HepG2 (cell line): ENCODE measurements around the gene ORC2. TPM values are rescaled to one million over a fixed set of nuclear protein-coding genes. Genes with fewer than 3 reads are reported as not detected.

Experiments used
- ARNT ChIP-seq: fragments of 450-650 bp; IDR thresholded peaks from 2 replicates; pipeline ENCODE4 v1.6.1; 2017
- ATF7-NPFF ChIP-seq: sonication (generic); formaldehyde crosslinking; IDR thresholded peaks from 2 replicates; pipeline ENCODE4 v1.8.1; 2023; ENCODE audit warnings: mild to moderate bottlenecking, low read depth, missing genetic modification reagents, moderate library complexity
- HINFP ChIP-seq: sonication (generic); formaldehyde crosslinking; IDR thresholded peaks from 2 replicates; pipeline ENCODE4 v1.4.0; 2020; ENCODE audit warnings: low read depth, mild to moderate bottlenecking, missing genetic modification reagents
- LRRFIP1 ChIP-seq: sonication (generic); formaldehyde crosslinking; conservative IDR thresholded peaks from 2 replicates; pipeline ENCODE4 v1.4.0; 2020; ENCODE audit warnings: missing genetic modification reagents
- MAF1 ChIP-seq: sonication (generic); formaldehyde crosslinking; IDR thresholded peaks from 2 replicates; pipeline ENCODE4 v1.5.0; 2020; ENCODE audit warnings: missing genetic modification reagents, borderline replicate concordance
- NFIB ChIP-seq: sonication (generic); formaldehyde crosslinking; IDR thresholded peaks from 2 replicates; pipeline ENCODE4 v1.9.0; 2021; ENCODE audit warnings: missing genetic modification reagents, mild to moderate bottlenecking, borderline replicate concordance
- PREB ChIP-seq: sonication (generic); formaldehyde crosslinking; IDR thresholded peaks from 2 replicates; pipeline ENCODE4 v1.4.0; 2020; ENCODE audit warnings: missing genetic modification reagents
- SNAPC4 ChIP-seq: sonication (generic); formaldehyde crosslinking; IDR thresholded peaks from 2 replicates; pipeline ENCODE4 v1.4.0; 2020; ENCODE audit warnings: mild to moderate bottlenecking, missing genetic modification reagents
- ZBTB33 ChIP-seq: sonication (generic); formaldehyde crosslinking; IDR thresholded peaks from 2 replicates; pipeline ENCODE4 v1.4.0; 2020; ENCODE audit warnings: missing genetic modification reagents
- polyA plus RNA-seq, 8 experiments: library from polyadenylated mRNA; depleted of rRNA in 3 of 8; stranded (reverse) in 7 of 8; unstranded in 1 of 8; fragments of >200 nt; fragmentation: Illumina TruSeq in 4 of 8; extraction: Trizol in 4 of 8; gene quantifications; 2 replicates each; pipeline versions ENCODE4 v1.2.1 to v1.2.3, GENCODE V29; 2011 to 2016; ENCODE audit warnings: low read depth in 4 of 8, missing spikeins in 1 of 8, mixed read lengths in 1 of 8; ENCODE audit not compliant: insufficient read depth in 1 of 8
- total RNA-seq, 5 experiments: library from RNA; depleted of rRNA; stranded (reverse); fragments of >200 nt; fragmentation: Illumina TruSeq; extraction: Trizol; gene quantifications; 2 replicates each; pipeline ENCODE4 v1.2.3, GENCODE V29; 2016; ENCODE audit warnings: low read depth in 1 of 5
- TF ChIP-seq, protein P1 (sequence below): sonication (generic); formaldehyde crosslinking; IDR thresholded peaks from 2 replicates; pipeline ENCODE4 v1.4.0; 2020; ENCODE audit warnings: mild to moderate bottlenecking, missing genetic modification reagents
- TF ChIP-seq, protein P2 (sequence below): IDR thresholded peaks from 2 replicates; pipeline ENCODE4 v1.6.1; 2018; ENCODE audit warnings: missing genetic modification reagents

Gene ORC2
- total and polyA plus RNA-seq, 2 of the 13 experiments (the other 11 are each of a cell fraction or from before 2014, with no cell fraction given): 19.3 to 73.5 TPM

DNA sequence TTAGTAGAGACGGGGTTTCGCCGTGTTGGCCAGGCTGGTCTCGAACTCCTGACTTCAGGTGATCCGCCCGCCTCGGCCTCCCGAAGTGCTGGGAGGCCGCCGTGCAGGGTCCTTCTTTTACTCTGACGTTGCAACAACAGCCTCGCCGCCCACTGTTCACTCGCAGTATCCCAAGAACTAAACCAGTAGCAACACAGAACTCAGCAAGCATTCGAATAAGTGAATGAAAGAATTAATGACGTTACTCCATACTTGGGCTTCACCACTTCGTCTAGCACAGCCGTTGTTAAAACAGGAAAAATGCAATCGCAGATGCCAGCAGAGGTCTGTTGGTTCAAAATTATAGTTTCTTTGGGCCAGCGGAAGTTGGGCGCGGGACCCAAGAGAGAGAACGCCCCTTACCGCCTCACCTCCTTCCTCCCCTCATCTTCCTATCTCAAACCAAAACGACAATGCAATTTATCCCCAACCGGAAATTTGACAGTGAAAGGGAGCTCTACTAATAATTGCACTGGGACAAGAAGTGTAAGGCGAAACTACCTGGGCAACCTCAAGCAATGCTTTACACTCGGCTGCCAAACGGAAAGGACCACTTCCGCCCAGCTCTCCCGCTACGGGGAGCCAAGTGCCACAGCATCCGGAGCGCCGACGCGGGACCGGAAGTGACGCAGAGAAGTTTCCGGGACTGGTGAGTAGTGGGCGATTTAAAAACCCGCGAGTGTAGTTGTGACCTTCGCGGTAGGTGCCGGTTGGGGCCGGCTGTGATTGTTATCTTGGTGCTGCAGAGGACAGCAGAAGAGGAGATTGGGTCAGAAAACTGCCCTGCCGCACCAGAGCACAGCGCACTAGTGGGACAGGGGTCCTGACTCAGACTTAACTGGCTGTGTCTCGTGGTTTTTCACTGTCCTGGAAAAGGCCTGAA is 74.5 kb downstream of the ORC2 start, which contains the start of the genes NIF3L1 and PPIL3 (continued):
- TF ChIP-seq ARNT: no peak
- TF ChIP-seq MAF1: peak; percentile 97
- TF ChIP-seq NFIB (CRISPR knock-in tag): no peak
- TF ChIP-seq LRRFIP1 (CRISPR knock-in tag): peak; percentile 21; the same call in 1 of the 2 replicates
- no peak for TF ChIP-seq SNAPC4 (CRISPR knock-in tag)
- peak; percentile 65 for TF ChIP-seq HINFP (CRISPR knock-in tag)
- peak; percentile 86 for TF ChIP-seq ATF7-NPFF (CRISPR knock-in tag)
- TF ChIP-seq ZBTB33 (CRISPR knock-in tag): no peak
- TF ChIP-seq, protein P1, sequence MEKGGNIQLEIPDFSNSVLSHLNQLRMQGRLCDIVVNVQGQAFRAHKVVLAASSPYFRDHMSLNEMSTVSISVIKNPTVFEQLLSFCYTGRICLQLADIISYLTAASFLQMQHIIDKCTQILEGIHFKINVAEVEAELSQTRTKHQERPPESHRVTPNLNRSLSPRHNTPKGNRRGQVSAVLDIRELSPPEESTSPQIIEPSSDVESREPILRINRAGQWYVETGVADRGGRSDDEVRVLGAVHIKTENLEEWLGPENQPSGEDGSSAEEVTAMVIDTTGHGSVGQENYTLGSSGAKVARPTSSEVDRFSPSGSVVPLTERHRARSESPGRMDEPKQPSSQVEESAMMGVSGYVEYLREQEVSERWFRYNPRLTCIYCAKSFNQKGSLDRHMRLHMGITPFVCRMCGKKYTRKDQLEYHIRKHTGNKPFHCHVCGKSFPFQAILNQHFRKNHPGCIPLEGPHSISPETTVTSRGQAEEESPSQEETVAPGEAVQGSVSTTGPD (CRISPR knock-in tag): no peak
- TF ChIP-seq PREB (CRISPR knock-in tag): no peak
- TF ChIP-seq, protein P2, sequence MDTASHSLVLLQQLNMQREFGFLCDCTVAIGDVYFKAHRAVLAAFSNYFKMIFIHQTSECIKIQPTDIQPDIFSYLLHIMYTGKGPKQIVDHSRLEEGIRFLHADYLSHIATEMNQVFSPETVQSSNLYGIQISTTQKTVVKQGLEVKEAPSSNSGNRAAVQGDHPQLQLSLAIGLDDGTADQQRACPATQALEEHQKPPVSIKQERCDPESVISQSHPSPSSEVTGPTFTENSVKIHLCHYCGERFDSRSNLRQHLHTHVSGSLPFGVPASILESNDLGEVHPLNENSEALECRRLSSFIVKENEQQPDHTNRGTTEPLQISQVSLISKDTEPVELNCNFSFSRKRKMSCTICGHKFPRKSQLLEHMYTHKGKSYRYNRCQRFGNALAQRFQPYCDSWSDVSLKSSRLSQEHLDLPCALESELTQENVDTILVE: peak; percentile 98
